WTC11 (cell line): ENCODE measurements around the gene TMEM115.

Experiments
- CTCF ChIP-seq: fragments of 200-600 bp; IDR thresholded peaks from 2 replicates; pipeline ENCODE4 v1.8.0; 2022; ENCODE audit warnings: antibody characterized with exemption
- E2F1 ChIP-seq: sonication (generic); formaldehyde crosslinking; IDR thresholded peaks from 2 replicates; pipeline ENCODE4 v1.8.0; 2022; ENCODE audit warnings: mild to moderate bottlenecking, missing genetic modification reagents
- ESRRA ChIP-seq: sonication (generic); formaldehyde crosslinking; IDR thresholded peaks from 2 replicates; pipeline ENCODE4 v1.8.1; 2022; ENCODE audit warnings: mild to moderate bottlenecking, missing genetic modification reagents, borderline replicate concordance
- FOXP4 ChIP-seq: sonication (generic); formaldehyde crosslinking; IDR thresholded peaks from 2 replicates; pipeline ENCODE4 v1.8.0; 2022; ENCODE audit warnings: mild to moderate bottlenecking, missing genetic modification reagents
- NFYB ChIP-seq: sonication (generic); formaldehyde crosslinking; conservative IDR thresholded peaks from 2 replicates; pipeline ENCODE4 v1.8.0; 2022; ENCODE audit warnings: low read depth, missing genetic modification reagents
- NR3C1 ChIP-seq: sonication (generic); formaldehyde crosslinking; conservative IDR thresholded peaks from 2 replicates; pipeline ENCODE4 v1.8.1; 2023; ENCODE audit warnings: low read depth, mild to moderate bottlenecking, missing genetic modification reagents
- SOX15 ChIP-seq: fragments of 250-450 bp; sonication (Bioruptor Pico); IDR thresholded peaks from 2 replicates; pipeline ENCODE4 v1.9.0; 2021; ENCODE audit warnings: mild to moderate bottlenecking
- TP53 ChIP-seq: sonication (generic); formaldehyde crosslinking; IDR thresholded peaks from 2 replicates; pipeline ENCODE4 v1.8.1; 2023; ENCODE audit warnings: mild to moderate bottlenecking, missing genetic modification reagents
- ZNF263 ChIP-seq: sonication (generic); formaldehyde crosslinking; IDR thresholded peaks from 2 replicates; pipeline ENCODE4 v1.8.1; 2022; ENCODE audit warnings: low read depth, mild to moderate bottlenecking, moderate library complexity, missing genetic modification reagents
- ZNF317 ChIP-seq: sonication (generic); formaldehyde crosslinking; IDR thresholded peaks from 2 replicates; pipeline ENCODE4 v1.8.1; 2023; ENCODE audit warnings: low read depth, mild to moderate bottlenecking, moderate library complexity, missing genetic modification reagents, borderline replicate concordance
- TF ChIP-seq, protein P1 (sequence below): sonication (generic); formaldehyde crosslinking; IDR thresholded peaks from 2 replicates; pipeline ENCODE4 v1.8.1; 2022; ENCODE audit warnings: mild to moderate bottlenecking, missing genetic modification reagents, moderate library complexity, borderline replicate concordance
- TF ChIP-seq, protein P2 (sequence below): sonication (generic); formaldehyde crosslinking; IDR thresholded peaks from 2 replicates; pipeline ENCODE4 v1.8.0; 2022; ENCODE audit warnings: mild to moderate bottlenecking, missing genetic modification reagents
- TF ChIP-seq, protein P3 (sequence below): sonication (generic); formaldehyde crosslinking; IDR thresholded peaks from 2 replicates; pipeline ENCODE4 v1.8.0; 2023; ENCODE audit warnings: missing genetic modification reagents
- TF ChIP-seq, protein P4 (sequence below): sonication (generic); formaldehyde crosslinking; IDR thresholded peaks from 2 replicates; pipeline ENCODE4 v1.8.0; 2022; ENCODE audit warnings: mild to moderate bottlenecking, missing genetic modification reagents

GRCh38 chr3:50330330-50330729, 29.0 kb downstream of the TMEM115 start:
- TF ChIP-seq CTCF (no peak), FOXP4 (CRISPR knock-in tag) (no peak), NR3C1 (CRISPR knock-in tag) (no peak), NFYB (CRISPR knock-in tag) (no peak), ESRRA (CRISPR knock-in tag) (no peak), TP53 (CRISPR knock-in tag) (no peak), ZNF263 (CRISPR knock-in tag) (no peak), SOX15 (CRISPR knock-in tag) (no peak), ZNF317 (CRISPR knock-in tag) (no peak), E2F1 (no peak)
- TF ChIP-seq, protein P1, sequence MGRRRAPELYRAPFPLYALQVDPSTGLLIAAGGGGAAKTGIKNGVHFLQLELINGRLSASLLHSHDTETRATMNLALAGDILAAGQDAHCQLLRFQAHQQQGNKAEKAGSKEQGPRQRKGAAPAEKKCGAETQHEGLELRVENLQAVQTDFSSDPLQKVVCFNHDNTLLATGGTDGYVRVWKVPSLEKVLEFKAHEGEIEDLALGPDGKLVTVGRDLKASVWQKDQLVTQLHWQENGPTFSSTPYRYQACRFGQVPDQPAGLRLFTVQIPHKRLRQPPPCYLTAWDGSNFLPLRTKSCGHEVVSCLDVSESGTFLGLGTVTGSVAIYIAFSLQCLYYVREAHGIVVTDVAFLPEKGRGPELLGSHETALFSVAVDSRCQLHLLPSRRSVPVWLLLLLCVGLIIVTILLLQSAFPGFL (CRISPR knock-in tag), result no peak
- TF ChIP-seq, protein P2, sequence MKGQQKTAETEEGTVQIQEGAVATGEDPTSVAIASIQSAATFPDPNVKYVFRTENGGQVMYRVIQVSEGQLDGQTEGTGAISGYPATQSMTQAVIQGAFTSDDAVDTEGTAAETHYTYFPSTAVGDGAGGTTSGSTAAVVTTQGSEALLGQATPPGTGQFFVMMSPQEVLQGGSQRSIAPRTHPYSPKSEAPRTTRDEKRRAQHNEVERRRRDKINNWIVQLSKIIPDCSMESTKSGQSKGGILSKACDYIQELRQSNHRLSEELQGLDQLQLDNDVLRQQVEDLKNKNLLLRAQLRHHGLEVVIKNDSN (CRISPR knock-in tag), result no peak
- TF ChIP-seq, protein P3, sequence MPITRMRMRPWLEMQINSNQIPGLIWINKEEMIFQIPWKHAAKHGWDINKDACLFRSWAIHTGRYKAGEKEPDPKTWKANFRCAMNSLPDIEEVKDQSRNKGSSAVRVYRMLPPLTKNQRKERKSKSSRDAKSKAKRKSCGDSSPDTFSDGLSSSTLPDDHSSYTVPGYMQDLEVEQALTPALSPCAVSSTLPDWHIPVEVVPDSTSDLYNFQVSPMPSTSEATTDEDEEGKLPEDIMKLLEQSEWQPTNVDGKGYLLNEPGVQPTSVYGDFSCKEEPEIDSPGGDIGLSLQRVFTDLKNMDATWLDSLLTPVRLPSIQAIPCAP (CRISPR knock-in tag), result no peak
- TF ChIP-seq, protein P4, sequence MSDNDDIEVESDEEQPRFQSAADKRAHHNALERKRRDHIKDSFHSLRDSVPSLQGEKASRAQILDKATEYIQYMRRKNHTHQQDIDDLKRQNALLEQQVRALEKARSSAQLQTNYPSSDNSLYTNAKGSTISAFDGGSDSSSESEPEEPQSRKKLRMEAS, result no peak
